ENCODE measurements around the gene DIAPH2. TPM values are rescaled to one million over a fixed set of nuclear protein-coding genes. Genes with fewer than 3 reads are reported as not detected.

DIAPH2 gene
- total RNA-seq, 1 experiment from 2014 or later: 15.9 TPM

GRCh38 chrX:96703816-96704215 lies 19.2 kb downstream of the DIAPH2 start:
- ChIA-PET CTCF (no interaction called here), POLR2A (no interaction called here)
- Mint-ChIP-seq H3K4me3 (no peak overlapping the region), H3K36me3 (no peaks in the 10 kb centered on the region), H3K27me3 (ENCODE audit: low read depth) (no peaks in the 10 kb centered on the region), H3K27ac (no peak overlapping the region), H3K9me3 (no peaks in the 10 kb centered on the region), H3K4me1 (peaks cover 36% of the 10 kb centered on the region)
- ATAC-seq: no peak
- TF ChIP-seq IRF1 (CRISPR knock-in tag; IDR thresholded peaks at IDR 0.05): no peak
- no peak for DNase-seq (ENCODE audit: low spot score)

GRCh38 chrX:96704629-96705028 lies 20.0 kb downstream of the DIAPH2 start:
- H3K4me1 Mint-ChIP-seq: peaks cover 43% of the 10 kb centered on the region
- ATAC-seq: no peak
- no peaks in the 10 kb centered on the region for H3K9me3 Mint-ChIP-seq
- H3K4me3 Mint-ChIP-seq: no peak overlapping the region
- POLR2A ChIA-PET: no interaction called here
- H3K27me3 Mint-ChIP-seq (ENCODE audit: low read depth): no peaks in the 10 kb centered on the region
- H3K27ac Mint-ChIP-seq: no peak overlapping the region
- TF ChIP-seq ESRRA (CRISPR knock-in tag; IDR thresholded peaks at IDR 0.05; ENCODE audit: borderline replicate concordance) (no peak), NR1H2 (CRISPR knock-in tag; IDR thresholded peaks at IDR 0.05) (no peak), ZMAT4 (CRISPR knock-in tag; IDR thresholded peaks at IDR 0.05) (no peak), CBFB (CRISPR knock-in tag; IDR thresholded peaks at IDR 0.05; ENCODE audit: low read depth) (no peak), ATF2 (CRISPR knock-in tag; IDR thresholded peaks at IDR 0.05; ENCODE audit: borderline replicate concordance, low read depth) (no peak), RELA (CRISPR knock-in tag; IDR thresholded peaks at IDR 0.05; ENCODE audit: borderline replicate concordance) (no peak), USF2 (CRISPR knock-in tag; IDR thresholded peaks at IDR 0.05) (no peak), ZNF317 (CRISPR knock-in tag; IDR thresholded peaks at IDR 0.05; ENCODE audit: borderline replicate concordance, low read depth) (no peak), ATF6 (CRISPR knock-in tag; IDR thresholded peaks at IDR 0.05) (no peak), GABPB1 (CRISPR knock-in tag; IDR thresholded peaks at IDR 0.05) (no peak), FOXP1 (CRISPR knock-in tag; IDR thresholded peaks at IDR 0.05; ENCODE audit: borderline replicate concordance) (no peak), AR (CRISPR knock-in tag; IDR thresholded peaks at IDR 0.05) (no peak), SP1 (CRISPR knock-in tag; conservative IDR thresholded peaks at IDR 0.05) (no peak)
- CTCF ChIA-PET: no interaction called here
- no peak for DNase-seq (ENCODE audit: low spot score)
- H3K36me3 Mint-ChIP-seq: no peaks in the 10 kb centered on the region

- Mint-ChIP-seq H3K27me3 (ENCODE audit: low read depth) (no peaks in the 10 kb centered on the region), H3K9me3 (peaks cover 2% of the 10 kb centered on the region; the same call in 1 of the 2 replicates), H3K36me3 (no peaks in the 10 kb centered on the region; the same call in 1 of the 2 replicates), H3K4me1 (peaks cover 52% of the 10 kb centered on the region), H3K27ac (no peak overlapping the region), H3K4me3 (no peak overlapping the region)
- DNase-seq (ENCODE audit: low spot score) (no peak), ATAC-seq (no peak)
- ChIA-PET POLR2A (no interaction called here), CTCF (no interaction called here)
- TF ChIP-seq NFE2L1 (CRISPR knock-in tag; IDR thresholded peaks at IDR 0.05): no peak
- TF ChIP-seq CBFB (CRISPR knock-in tag; IDR thresholded peaks at IDR 0.05; ENCODE audit: low read depth): no peak
- no peak for TF ChIP-seq ZNF219 (CRISPR knock-in tag; IDR thresholded peaks at IDR 0.05; ENCODE audit: borderline replicate concordance)
- TF ChIP-seq ZNF416 (CRISPR knock-in tag; IDR thresholded peaks at IDR 0.05): no peak
- TF ChIP-seq FOXJ3 (CRISPR knock-in tag; IDR thresholded peaks at IDR 0.05; ENCODE audit: borderline replicate concordance): no peak
- TF ChIP-seq ZNF263 (CRISPR knock-in tag; IDR thresholded peaks at IDR 0.05; ENCODE audit: low read depth): no peak
- no peak for TF ChIP-seq ZBTB43 (CRISPR knock-in tag; IDR thresholded peaks at IDR 0.05)
These were observed 21.3 kb downstream of the DIAPH2 start for GRCh38 chrX:96705905-96706304.
